Measurements from ENCODE around the gene KMT2B.

DNA sequence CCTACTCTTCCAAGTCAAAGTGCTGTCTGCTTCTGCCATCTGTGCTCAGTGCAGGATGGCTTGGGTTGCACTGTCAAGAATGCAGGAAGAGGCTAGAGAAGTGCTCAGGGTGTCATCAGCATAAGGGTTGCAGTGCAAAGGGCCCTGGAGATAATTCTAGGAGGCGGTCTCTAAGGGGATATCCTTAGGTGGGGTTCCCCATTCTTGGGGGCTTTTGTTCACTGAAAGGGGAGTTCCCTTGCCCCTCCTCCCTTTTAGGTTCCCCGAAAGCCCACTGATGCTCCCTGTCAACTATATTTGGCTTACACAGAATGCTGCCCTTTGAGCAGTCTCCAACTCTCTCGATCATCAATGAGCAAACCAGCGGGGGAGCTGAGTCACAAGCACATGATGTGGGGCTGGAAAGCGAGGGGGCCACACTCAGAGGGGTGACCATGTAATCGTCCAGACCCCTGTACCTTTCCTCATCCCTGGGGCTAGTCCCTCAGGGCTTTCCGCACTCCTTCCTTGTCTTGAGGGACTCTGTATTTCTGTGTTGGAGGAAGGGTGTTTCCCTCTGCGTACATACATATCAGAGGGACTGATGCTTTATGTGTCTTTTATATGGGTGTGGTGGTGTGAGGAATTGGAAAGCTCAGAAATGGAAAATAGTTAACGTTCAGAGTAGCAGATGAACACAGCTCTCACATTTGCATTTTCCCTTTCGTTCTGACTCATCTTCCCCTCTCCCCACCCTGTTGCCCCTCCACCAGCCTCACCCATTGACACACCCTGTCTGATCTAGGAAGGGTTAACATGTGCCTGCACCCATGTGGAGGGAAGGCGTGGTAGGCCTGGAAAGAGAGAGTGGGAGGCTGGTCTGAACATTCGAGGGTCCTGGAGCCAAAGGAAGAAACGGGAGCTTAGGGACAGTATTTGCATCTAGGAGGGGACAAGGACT lies 6.7 kb upstream of the KMT2B start:
- TF ChIP-seq BHLHE40 (IDR thresholded peaks at IDR 0.05; ENCODE audit: low read depth, low read length) (no peak), SMC3 (IDR thresholded peaks at IDR 0.05) (no peak), MAFK (IDR thresholded peaks at IDR 0.05; ENCODE audit: partially characterized antibody) (no peak)

All from A549 (cell line).